Smooth muscle cell (in vitro differentiated cells): ENCODE results near the gene PPARD. TPM values are rescaled to one million over a fixed set of nuclear protein-coding genes. Genes with fewer than 3 reads are reported as not detected.

ENCODE experiments used
- DNase-seq: peaks from one replicate; lab custom pipeline; 2025; ENCODE audit not compliant: unreplicated experiment; lab: John Stamatoyannopoulos, UW
- H2AFZ ChIP-seq: fragments of 200-600 bp; sonication (generic); 2 replicates; pipeline ENCODE4 v1.6.0; 2016; ENCODE audit warnings: antibody characterized with exemption, low read depth, mild to moderate bottlenecking
- H3F3A ChIP-seq: fragments of 200-600 bp; sonication (generic); 2 replicates; pipeline ENCODE4 v1.6.0; 2017; ENCODE audit warnings: antibody characterized with exemption, low read depth
- H3K27ac ChIP-seq: fragments of 200-600 bp; sonication (generic); 2 replicates; pipeline ENCODE4 v1.5.1; 2016; ENCODE audit warnings: low read depth, mild to moderate bottlenecking
- H3K27me3 ChIP-seq: fragments of 200-600 bp; sonication (generic); 2 replicates; pipeline ENCODE4 v1.6.1; 2016; ENCODE audit warnings: low read depth, mild to moderate bottlenecking
- H3K36me3 ChIP-seq: fragments of 200-600 bp; sonication (generic); 2 replicates; pipeline ENCODE4 v1.5.1; 2016; ENCODE audit warnings: low read depth
- H3K4me1 ChIP-seq: fragments of 200-600 bp; sonication (generic); 2 replicates; pipeline ENCODE4 v1.5.1; 2016; ENCODE audit warnings: low read depth
- H3K4me2 ChIP-seq: fragments of 200-600 bp; sonication (generic); 2 replicates; pipeline ENCODE4 v1.6.0; 2016; ENCODE audit warnings: mild to moderate bottlenecking
- H3K4me3 ChIP-seq: fragments of 200-600 bp; sonication (generic); 2 replicates; pipeline ENCODE4 v1.5.1; 2016; ENCODE audit warnings: mild to moderate bottlenecking
- H3K79me2 ChIP-seq: fragments of 200-600 bp; sonication (generic); 2 replicates; pipeline ENCODE4 v1.6.0; 2016; ENCODE audit warnings: low read depth, mild to moderate bottlenecking
- H3K9ac ChIP-seq: fragments of 200-600 bp; sonication (generic); 2 replicates; pipeline ENCODE4 v1.6.0; 2016; ENCODE audit warnings: low read depth
- H3K9me3 ChIP-seq: fragments of 200-600 bp; sonication (generic); replicated peaks from 2 replicates; pipeline ENCODE4 v1.5.1; 2016; ENCODE audit warnings: low read depth
- H4K20me1 ChIP-seq: fragments of 200-600 bp; sonication (generic); 2 replicates; pipeline ENCODE4 v1.6.0; 2016; ENCODE audit warnings: low read depth
- WGBS: methylation state at CpG from one replicate; pipeline ENCODE4 v1.1.7; 2016; ENCODE audit warnings: low lambda C conversion rate; 5-methylcytosine and 5-hydroxymethylcytosine counted together
- polyA plus RNA-seq: library from polyadenylated mRNA; unstranded; fragments of >200 nt; fragmentation: Nextera tagmentation; extraction: Ambion mirVana; gene quantifications from 2 replicates; pipeline ENCODE4 v1.2.1, GENCODE V29; 2016
- total RNA-seq: library from RNA; depleted of rRNA; stranded (reverse); fragments of >200 nt; gene quantifications from 2 replicates; pipeline ENCODE4 v1.2.3, GENCODE V29; 2014
- TF ChIP-seq, protein P1 (sequence below): fragments of 200-600 bp; sonication (generic); IDR thresholded peaks from 2 replicates; pipeline ENCODE4 v1.5.1; 2017; ENCODE audit warnings: borderline replicate concordance, mild to moderate bottlenecking, antibody characterized with exemption; ENCODE audit not compliant: insufficient read depth, poor library complexity, severe bottlenecking

PPARD gene
- total RNA-seq (8.2 and 10.6 TPM in 2 replicates), polyA plus RNA-seq (25.7 and 31.1 TPM in 2 replicates)

GRCh38 chr6:35342258-35343091 lies at the start of gene PPARD:
TSS of gene PPARD (plus strand) at chr6:35342558. CDS start at chr6:35411088, 68,530 bp downstream.
- H2AFZ ChIP-seq, result peak within 1 kb of the TSS; percentile 41
- H3K27ac ChIP-seq, result peak within 1 kb of the TSS; percentile 74
- H3K4me1 ChIP-seq, result no peaks in the 10 kb centered on the region
- H3K9ac ChIP-seq, result peak within 1 kb of the TSS; percentile 96
- H3F3A ChIP-seq, result no peaks in the 10 kb centered on the region
- peak within 1 kb of the TSS; percentile 86 for H3K4me3 ChIP-seq
- peaks cover 47% of the 10 kb centered on the region for H3K79me2 ChIP-seq
- DNase-seq, result peak; percentile 96
- peak within 1 kb of the TSS; percentile 94 for H3K4me2 ChIP-seq
- H3K27me3 ChIP-seq, result no peaks in the 10 kb centered on the region
- no peaks in the 10 kb centered on the region for H3K9me3 ChIP-seq
- TF ChIP-seq, protein P1, sequence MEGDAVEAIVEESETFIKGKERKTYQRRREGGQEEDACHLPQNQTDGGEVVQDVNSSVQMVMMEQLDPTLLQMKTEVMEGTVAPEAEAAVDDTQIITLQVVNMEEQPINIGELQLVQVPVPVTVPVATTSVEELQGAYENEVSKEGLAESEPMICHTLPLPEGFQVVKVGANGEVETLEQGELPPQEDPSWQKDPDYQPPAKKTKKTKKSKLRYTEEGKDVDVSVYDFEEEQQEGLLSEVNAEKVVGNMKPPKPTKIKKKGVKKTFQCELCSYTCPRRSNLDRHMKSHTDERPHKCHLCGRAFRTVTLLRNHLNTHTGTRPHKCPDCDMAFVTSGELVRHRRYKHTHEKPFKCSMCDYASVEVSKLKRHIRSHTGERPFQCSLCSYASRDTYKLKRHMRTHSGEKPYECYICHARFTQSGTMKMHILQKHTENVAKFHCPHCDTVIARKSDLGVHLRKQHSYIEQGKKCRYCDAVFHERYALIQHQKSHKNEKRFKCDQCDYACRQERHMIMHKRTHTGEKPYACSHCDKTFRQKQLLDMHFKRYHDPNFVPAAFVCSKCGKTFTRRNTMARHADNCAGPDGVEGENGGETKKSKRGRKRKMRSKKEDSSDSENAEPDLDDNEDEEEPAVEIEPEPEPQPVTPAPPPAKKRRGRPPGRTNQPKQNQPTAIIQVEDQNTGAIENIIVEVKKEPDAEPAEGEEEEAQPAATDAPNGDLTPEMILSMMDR, result peak; percentile 99
- peaks cover 44% of the 10 kb centered on the region for H4K20me1 ChIP-seq
- WGBS, result under 1% methylated on average over 53 of the region's 77 CpGs
- no peaks in the 10 kb centered on the region for H3K36me3 ChIP-seq

DNA sequence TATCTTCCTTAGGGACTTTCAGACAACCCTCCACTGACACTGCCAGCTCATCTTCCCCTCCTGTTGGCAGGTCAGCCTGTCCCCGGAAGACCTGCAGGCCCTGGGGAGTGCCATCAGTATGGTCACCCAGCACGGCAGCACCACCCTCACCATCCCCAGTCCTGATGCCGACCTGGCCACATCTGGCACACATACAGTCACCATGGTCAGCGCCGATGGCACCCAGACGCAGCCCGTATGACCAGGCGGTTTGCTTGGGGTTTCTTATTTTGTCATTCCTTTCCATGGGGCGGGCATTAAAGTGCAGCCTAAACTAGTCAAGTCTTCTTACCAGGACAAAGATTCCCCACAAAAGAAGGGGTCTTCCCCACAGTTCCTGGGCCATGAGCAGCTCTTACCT lies 48.7 kb upstream of the PPARD start:
- no peak overlapping the region for H2AFZ ChIP-seq
- no peaks in the 10 kb centered on the region for H3K36me3 ChIP-seq
- H3K9me3 ChIP-seq, result no peaks in the 10 kb centered on the region
- H3K27ac ChIP-seq, result no peak overlapping the region
- H3K9ac ChIP-seq, result no peak overlapping the region
- TF ChIP-seq, protein P1, result no peak
- H3K4me3 ChIP-seq, result no peak overlapping the region
- H3K27me3 ChIP-seq, result no peaks in the 10 kb centered on the region
- H3K4me1 ChIP-seq, result peaks cover 6% of the 10 kb centered on the region
- no peaks in the 10 kb centered on the region for H4K20me1 ChIP-seq
- no peak overlapping the region for H3K4me2 ChIP-seq
- H3K79me2 ChIP-seq, result no peaks in the 10 kb centered on the region
- no peaks in the 10 kb centered on the region for H3F3A ChIP-seq
- WGBS, result 96% methylated on average over 9 of the region's 9 CpGs
- no peak for DNase-seq

- WGBS, result 59% methylated on average over 10 of the region's 10 CpGs
- Histone ChIP-seq H3K36me3 (no peaks in the 10 kb centered on the region), H3K9me3 (no peaks in the 10 kb centered on the region), H3K4me1 (peaks cover 6% of the 10 kb centered on the region), H3F3A (no peaks in the 10 kb centered on the region), H2AFZ (no peak overlapping the region), H3K27ac (no peak overlapping the region), H3K79me2 (no peaks in the 10 kb centered on the region), H3K27me3 (no peaks in the 10 kb centered on the region), H3K4me3 (no peak overlapping the region), H3K9ac (no peak overlapping the region), H4K20me1 (no peaks in the 10 kb centered on the region), H3K4me2 (no peak overlapping the region)
- DNase-seq, result no peak
- TF ChIP-seq, protein P1, result peak; percentile 54
Observed at GRCh38 chr6:35294308-35294945, 47.9 kb upstream of the PPARD start.
